Islet of Langerhans (tissue), 1 donor: ENCODE results near the gene CLDND1.

Source experiments
- FAIRE-seq: peaks from one replicate; lab custom pipeline; 2011; peaks lifted over from hg19 to GRCh38; lab: Jason Lieb, UNC

CLDND1 gene

DNA sequence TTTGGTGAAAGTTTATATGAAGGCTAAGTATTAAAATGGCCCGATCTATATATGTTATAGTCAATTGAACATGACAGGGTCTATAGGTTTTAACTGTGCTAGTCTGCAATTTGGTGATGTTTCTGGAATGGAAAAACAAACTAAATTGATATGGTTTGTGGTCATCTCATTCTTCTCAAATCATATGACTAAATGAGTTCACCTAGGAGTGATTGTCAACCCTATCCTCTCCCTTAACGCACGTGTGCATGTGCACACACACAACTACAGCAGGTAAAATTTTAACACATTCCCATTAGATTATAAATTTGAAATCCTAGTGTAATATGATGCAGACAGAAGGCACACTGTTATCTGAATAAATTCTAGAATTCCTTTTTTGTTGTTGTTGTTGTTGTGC lies 9.0 kb downstream of the CLDND1 start:
- no peak for FAIRE-seq

DNA sequence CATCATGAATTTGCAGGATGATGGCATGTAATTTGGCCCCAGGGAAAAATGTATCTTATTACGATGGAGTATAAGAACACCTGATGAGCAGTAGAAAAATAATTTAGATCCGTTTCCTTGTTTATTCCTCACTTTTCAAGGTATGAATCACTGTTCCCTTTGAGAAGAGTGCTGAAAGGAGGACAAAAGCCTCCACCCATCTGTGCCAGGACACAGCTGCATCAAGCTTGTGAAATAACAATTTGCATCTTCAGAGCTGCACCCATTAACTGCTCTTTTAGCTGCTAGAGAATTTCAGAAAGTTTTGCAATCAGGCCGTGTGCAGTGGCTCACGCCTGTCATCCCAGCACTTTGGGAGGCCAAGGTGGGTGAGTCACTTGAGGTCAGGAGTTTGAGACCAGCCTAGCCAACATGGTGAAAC lies 9.6 kb downstream of the CLDND1 start:
- FAIRE-seq, result no peak

DNA sequence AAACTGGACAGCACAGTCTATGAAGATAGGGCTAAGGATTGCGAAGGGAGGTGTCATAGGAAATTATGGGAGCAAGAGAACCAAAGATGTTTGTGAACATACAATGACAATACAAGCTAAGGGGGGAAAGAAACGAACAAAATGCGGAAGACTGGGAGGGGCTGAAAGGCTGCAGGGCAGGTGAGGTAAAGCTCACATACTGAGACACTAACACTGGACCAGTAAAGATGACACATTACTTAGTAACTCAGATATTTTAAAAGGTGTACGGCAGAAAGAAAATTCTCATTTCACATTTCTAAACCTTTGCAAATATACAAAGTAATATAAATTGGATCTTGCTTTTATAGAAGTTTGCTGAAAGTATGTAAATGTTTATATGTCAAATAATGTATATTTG lies 10.1 kb downstream of the CLDND1 start:
- FAIRE-seq, result no peak

DNA sequence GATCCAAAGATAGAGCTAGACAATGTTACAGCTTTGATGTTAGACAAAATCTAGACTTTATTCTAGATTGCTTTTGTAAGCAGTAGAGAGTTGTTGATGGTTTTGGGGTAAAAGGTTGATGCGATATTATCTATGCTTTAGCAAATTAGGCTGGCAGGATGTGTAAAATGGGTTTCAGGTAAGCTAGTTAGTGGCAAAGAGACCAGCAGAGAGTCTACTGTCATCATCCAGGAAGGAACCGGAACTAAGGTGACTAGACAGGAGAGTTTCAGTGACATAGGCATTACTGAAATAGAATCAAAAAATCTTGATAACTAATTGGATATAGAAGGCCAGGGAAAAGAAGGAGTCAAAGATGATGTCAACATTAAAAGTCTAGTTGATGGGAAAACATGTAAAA lies 14.1 kb downstream of the CLDND1 start:
- FAIRE-seq, result no peak

DNA sequence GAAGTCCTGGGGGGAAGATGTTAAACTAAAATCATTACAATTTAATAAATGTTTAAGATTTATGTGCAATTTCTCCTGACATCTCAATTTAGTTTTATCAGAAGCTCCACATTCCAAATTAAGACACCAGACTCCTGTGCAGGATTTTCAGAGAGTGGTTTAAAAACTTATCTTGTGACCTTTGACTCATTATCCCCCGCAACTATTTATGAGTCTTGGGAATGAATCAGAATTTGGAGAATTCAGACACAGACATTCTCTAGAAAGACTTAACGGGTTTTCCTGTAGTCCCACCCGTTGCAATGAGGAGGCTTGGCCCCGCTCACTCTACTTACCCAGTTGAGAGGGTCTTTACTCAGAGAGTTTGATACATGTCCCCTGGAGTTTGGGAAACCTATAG lies 18.2 kb downstream of the CLDND1 start:
- no peak for FAIRE-seq

DNA sequence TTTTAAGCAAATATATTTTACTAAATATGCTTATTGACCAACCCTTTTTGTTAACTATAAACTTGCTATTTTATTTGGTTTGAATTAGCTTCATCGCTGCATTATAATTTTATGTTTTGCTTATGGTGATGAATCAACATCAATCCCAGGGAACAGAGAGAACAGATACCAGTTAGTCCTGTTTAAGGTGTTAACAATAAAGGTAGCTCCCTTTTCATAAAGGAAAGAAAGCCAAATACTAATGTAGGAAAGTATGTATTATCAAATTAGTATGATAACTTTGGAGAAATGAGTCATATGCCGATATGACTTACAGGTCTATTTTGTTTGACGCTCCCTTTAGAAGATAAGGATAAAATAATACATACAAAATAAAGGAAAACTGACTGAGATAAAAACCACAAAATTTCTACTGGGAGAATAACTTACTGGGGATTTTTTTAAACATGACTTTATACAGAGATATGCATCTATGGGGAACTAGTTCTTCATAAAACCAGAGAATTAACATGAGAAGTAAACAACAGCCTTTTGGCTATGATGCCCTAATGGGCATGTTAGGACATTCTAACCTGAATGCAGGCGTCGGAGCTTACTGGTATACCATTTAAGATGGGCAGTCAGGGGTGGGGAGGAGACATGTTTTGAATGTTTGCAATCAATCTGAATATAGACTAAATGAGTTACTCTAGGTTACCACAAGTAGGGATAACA lies 20.7 kb downstream of the CLDND1 start:
- no peak for FAIRE-seq

DNA sequence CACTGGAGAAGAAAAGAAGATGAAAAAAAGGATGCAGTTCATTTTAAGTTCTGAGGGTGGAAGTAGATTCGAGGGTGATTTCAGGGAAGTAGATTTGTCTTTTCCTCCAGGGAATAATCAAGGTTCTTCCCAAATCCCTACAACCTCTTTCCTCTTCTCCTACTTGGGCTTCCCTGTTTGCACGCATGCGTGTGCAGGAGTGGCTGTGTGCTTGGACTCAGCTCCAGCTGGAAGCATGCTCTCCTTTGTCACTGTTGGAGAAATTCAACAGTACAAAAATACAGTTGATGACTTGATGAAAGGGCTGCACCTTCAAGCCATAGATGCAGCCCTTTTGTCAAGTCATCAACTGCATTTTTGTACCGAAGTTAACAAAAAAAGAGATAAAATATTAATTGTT lies 21.4 kb downstream of the CLDND1 start:
- FAIRE-seq, result no peak

DNA sequence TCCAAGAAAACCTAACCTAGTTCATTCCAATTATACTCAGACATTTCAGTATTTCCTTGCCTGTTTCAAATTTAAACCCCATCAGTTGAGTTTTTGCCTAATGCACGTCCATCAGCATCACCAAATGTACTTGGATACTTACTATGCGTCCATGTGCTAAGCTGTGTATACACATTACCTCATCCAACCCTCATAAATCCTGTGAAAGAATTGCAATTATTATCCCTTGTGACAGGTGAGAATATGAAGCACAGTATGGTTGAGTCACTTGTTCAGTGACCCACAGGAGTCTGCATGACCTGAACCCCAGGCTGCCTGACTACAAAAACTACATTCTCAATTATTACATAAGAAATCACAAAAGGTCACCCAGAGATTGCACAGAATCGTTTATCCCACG lies 22.7 kb downstream of the CLDND1 start:
- no peak for FAIRE-seq

DNA sequence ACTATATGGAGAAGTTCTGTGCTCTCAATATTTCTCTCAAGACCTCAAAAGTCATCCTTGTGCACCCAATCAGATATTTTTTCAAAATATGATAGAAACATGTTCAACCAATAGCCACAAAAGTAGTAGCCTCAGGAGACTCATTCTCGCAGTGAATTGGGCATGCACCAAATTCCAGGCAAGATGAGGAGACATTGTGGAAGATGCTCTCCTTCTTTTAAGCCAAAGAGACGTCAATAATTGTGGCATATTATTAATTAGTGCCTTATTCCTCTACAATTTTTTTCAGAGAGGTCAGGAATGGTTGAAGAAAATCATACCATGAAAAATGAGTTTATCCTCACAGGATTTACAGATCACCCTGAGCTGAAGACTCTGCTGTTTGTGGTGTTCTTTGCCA lies 25.3 kb downstream of the CLDND1 start, which contains the start of gene OR5K2:
TSS of gene OR5K2 (plus strand) at position 301 of the 400 bp plus-strand sequence. CDS start at position 301, 0 bp downstream.
- FAIRE-seq, result no peak

DNA sequence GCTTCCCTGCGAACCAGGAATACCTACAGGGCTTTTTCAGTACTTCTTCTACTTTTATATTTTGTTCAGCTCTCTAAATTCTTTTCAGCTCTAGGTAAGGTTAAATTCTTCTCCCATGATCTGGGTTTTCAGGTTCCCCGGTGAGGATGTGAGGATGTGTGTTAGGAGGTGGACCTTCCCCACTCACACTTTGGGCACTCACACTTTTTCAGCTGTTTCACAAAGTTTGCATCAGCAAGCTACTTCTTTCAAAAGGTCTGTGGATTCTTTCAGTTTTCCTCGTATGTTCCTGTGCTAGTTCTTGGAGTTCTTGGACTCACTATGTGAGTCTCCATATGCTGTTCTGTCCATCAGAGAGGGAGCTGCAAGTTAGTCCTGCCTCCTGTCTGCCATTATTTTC lies 39.1 kb downstream of the CLDND1 start:
- FAIRE-seq, result no peak

DNA sequence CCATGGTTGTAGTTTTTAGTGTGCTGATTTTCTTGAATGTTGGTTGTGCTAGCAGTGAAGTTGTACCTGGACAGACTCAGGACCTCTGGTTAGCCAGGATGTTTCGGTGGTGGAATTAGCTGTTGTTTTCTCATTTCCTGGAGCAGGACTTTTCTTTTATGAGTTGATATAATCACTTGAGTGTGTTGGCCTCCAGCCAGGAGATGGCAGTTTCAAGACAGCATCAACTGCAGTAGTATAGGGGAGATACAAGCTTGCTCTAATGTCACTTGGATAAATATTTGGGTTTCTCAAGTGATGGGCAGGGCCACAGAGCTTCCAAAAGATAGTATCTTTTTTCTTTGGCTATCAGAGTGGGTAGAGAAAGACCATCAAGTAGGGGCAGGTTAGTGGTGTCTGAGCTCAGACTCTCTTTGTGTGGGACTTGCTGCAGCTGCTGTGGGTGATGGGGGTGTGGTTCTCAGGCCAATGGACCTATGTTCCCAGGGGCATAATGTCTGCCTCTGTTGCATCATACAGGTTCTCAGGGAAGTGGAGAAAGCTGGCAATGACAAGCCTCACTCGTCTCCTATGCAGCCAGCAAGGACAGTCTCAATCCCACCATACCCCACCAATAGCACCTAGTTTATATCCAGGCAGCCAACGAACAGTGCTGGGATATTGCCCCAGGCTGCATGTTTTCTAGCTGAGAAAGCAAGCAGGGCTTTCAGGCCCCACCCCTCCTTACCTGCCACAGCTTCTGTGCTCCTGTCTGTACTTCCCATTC lies 39.8 kb downstream of the CLDND1 start:
- FAIRE-seq, result no peak
